GM12801 (cell line): ENCODE results near the gene NAA30.

Source experiments
- CTCF ChIP-seq: IDR thresholded peaks from one replicate; pipeline ENCODE4 v1.5.1; 2011; ENCODE audit warnings: control low read depth; ENCODE audit not compliant: insufficient read length; ENCODE audit errors: extremely low read depth

NAA30 gene

DNA sequence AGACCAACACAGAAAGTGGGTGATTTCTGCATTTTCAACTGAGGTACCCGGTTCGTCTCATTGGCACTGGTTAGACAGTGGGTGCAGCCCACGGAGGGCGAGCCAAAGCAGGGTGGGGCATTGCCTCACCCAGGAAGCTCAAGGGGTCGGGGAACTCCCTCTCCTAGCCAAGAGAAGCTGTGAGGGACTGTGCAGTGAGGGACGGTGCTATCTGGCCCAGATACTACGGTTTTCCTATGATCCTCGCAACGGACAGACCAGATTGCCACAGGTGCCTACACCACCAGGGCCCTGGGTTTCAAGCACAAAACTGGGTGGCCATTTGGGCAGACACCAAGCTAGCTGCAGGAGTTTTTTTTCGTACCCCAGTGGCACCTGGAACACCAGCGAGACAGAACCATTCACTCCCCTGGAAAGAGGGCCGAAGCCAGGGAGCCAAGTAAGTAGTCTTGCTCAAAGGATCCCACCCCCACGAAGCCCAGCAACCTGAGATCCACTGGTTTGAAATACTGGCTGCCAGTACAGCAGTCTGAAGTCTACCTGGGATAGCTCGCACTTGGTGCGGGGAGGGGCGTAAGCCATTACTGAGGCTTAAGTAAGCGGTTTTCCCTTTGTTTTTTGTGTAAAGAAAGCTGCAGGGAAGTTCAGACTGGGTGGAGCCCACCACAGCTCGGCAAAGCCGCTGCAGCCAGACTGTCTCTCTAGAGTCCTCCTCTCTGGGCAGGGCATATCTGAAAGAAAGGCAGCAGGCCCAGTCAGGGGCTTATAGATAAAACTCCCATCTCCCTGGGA lies 25.5 kb upstream of the NAA30 start:
- no peak for TF ChIP-seq CTCF

DNA sequence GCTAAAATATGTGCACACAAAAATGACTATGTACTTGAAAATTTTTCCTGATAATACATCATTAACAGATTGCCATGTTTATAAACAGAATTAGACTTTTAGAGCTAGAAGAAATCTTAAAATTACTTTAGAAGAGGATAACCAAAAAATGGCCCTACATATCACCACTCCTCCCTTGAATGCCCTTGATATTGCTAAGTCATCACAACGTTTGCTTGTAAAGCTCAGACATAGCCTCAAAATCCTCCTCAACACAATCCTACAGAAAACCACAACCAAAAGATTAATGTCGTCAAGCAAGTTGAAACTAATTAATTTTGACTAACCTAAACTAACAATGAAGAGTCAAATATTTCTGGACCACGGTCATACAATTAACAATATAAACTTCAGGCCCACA lies 19.4 kb upstream of the NAA30 start:
- TF ChIP-seq CTCF = no peak

- TF ChIP-seq CTCF = no peak
These were observed 15.2 kb upstream of the NAA30 start for GRCh38 chr14:57375156-57375555.

DNA sequence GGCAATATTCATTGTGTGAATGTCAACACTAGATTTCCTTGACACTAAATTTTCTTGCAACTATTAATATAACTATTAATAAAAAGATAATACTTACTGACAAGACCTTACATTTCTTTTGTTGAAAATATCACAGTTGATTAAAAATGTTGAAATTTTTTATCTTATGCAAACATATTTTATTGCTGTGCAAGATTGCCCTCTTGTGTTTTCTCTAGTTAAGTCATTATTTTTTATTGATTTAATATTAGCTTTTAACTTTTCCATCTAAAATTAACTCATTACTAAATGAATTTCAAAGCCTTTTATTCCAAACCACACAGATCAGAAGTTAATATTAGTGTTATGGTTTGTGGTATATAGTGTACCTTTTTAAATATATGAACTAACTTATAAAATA lies 11.7 kb upstream of the NAA30 start:
- TF ChIP-seq CTCF = no peak

DNA sequence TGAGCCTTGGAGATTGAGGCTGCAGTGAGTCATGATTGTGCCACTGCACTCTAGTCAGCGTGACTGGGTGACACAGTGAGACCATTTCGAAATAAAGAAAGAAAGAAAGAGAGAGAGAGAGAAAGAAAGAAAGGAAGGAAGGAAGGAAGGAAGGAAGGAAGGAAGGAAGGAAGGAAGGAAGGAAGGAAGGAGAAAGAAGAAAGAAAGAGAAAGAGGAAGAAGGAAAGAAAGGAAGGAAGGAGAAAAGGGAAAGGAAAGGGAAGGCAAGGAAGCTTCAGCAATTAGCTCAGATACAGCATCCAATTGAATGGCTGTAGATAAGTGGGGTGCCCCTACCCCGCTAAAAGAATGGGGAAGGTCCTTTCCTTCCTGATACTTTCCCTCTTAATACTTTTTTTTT lies 9.5 kb upstream of the NAA30 start:
- no peak for TF ChIP-seq CTCF

- no peak for TF ChIP-seq CTCF
These were observed 8.1 kb upstream of the NAA30 start for GRCh38 chr14:57382283-57382682.

- no peak for TF ChIP-seq CTCF
These were observed 7.2 kb upstream of the NAA30 start for GRCh38 chr14:57383125-57383745.
